BE2C (cell line): ENCODE data around the gene TBC1D2.
A peak's percentile ranks its signal among the peaks of the same experiment; 100 is the strongest.

Experiments used
- DNase-seq: peaks from one replicate; pipeline ENCODE4 v3.0.0-alpha.2; 2020
- H3K27me3 ChIP-seq: fragments of 250-450 bp; sonication (Bioruptor Pico); 2 replicates; pipeline ENCODE4 v1.5.1; 2020; ENCODE audit warnings: mild to moderate bottlenecking
- H3K36me3 ChIP-seq: fragments of 250-450 bp; sonication (Bioruptor Pico); 2 replicates; pipeline ENCODE4 v1.5.1; 2020; ENCODE audit warnings: mild to moderate bottlenecking
- H3K4me1 ChIP-seq: fragments of 250-450 bp; sonication (Bioruptor Pico); 2 replicates; pipeline ENCODE4 v1.5.1; 2020
- H3K4me3 ChIP-seq: 2 replicates; pipeline ENCODE4 v1.5.1; 2011; ENCODE audit warnings: low read depth, low read length
- H3K9me3 ChIP-seq: fragments of 250-450 bp; sonication (Bioruptor Pico); 2 replicates; pipeline ENCODE4 v1.5.1; 2020
- CTCF ChIP-seq: IDR thresholded peaks from 2 replicates; pipeline ENCODE4 v1.5.1; 2012; ENCODE audit warnings: mild to moderate bottlenecking, low read depth, low read length

Gene TBC1D2

GRCh38 chr9:98219364-98219716 is 36.1 kb downstream of the TBC1D2 start:
- no peak for DNase-seq
- no peak for TF ChIP-seq CTCF
- no peaks in the 10 kb centered on the region for H3K9me3 ChIP-seq
- no peaks in the 10 kb centered on the region; the same call in 1 of the 2 replicates for H3K4me1 ChIP-seq
- H3K4me3 ChIP-seq, result no peak overlapping the region
- no peaks in the 10 kb centered on the region for H3K36me3 ChIP-seq
- no peaks in the 10 kb centered on the region for H3K27me3 ChIP-seq

- H3K27me3 ChIP-seq, result no peaks in the 10 kb centered on the region
- DNase-seq, result no peak
- no peak overlapping the region for H3K4me3 ChIP-seq
- no peaks in the 10 kb centered on the region; the same call in 1 of the 2 replicates for H3K4me1 ChIP-seq
- no peak for TF ChIP-seq CTCF
- no peaks in the 10 kb centered on the region for H3K9me3 ChIP-seq
- H3K36me3 ChIP-seq, result no peaks in the 10 kb centered on the region
Measured at GRCh38 chr9:98218562-98219363, 36.7 kb downstream of the TBC1D2 start.

GRCh38 chr9:98217255-98217654 is 38.2 kb downstream of the TBC1D2 start:
- H3K4me1 ChIP-seq, result no peaks in the 10 kb centered on the region; the same call in 1 of the 2 replicates
- H3K36me3 ChIP-seq, result no peaks in the 10 kb centered on the region
- TF ChIP-seq CTCF, result no peak
- H3K27me3 ChIP-seq, result no peaks in the 10 kb centered on the region
- no peaks in the 10 kb centered on the region for H3K9me3 ChIP-seq
- no peak for DNase-seq
- no peak overlapping the region for H3K4me3 ChIP-seq

- TF ChIP-seq CTCF, result no peak
- no peaks in the 10 kb centered on the region for H3K36me3 ChIP-seq
- DNase-seq, result no peak
- H3K4me1 ChIP-seq, result no peaks in the 10 kb centered on the region; the same call in 1 of the 2 replicates
- no peaks in the 10 kb centered on the region for H3K9me3 ChIP-seq
- H3K4me3 ChIP-seq, result no peak overlapping the region
- H3K27me3 ChIP-seq, result no peaks in the 10 kb centered on the region
Measured at GRCh38 chr9:98216391-98216790, 39.1 kb downstream of the TBC1D2 start.

GRCh38 chr9:98215821-98216220 is 39.6 kb downstream of the TBC1D2 start:
- peak; percentile 75 for DNase-seq
- Histone ChIP-seq H3K9me3 (no peaks in the 10 kb centered on the region), H3K4me1 (no peaks in the 10 kb centered on the region; the same call in 1 of the 2 replicates), H3K36me3 (no peaks in the 10 kb centered on the region), H3K4me3 (no peak overlapping the region), H3K27me3 (no peaks in the 10 kb centered on the region)
- TF ChIP-seq CTCF, result peak; percentile 93

GRCh38 chr9:98215271-98215670 is 40.2 kb downstream of the TBC1D2 start:
- Histone ChIP-seq H3K4me1 (no peaks in the 10 kb centered on the region; the same call in 1 of the 2 replicates), H3K9me3 (no peaks in the 10 kb centered on the region), H3K36me3 (no peaks in the 10 kb centered on the region), H3K27me3 (no peaks in the 10 kb centered on the region), H3K4me3 (no peak overlapping the region)
- DNase-seq, result no peak
- no peak for TF ChIP-seq CTCF
